Activated CD4-positive, alpha-beta T cell treated with anti-CD3 and anti-CD28 coated beads, Interleukin-2, amount 50 U/mL, for 1 hour (primary cell): ENCODE measurements around the gene KLF13.
"Not testable (repeated sequence)": the region's sequence is repeated elsewhere in the genome, so short reads cannot be mapped to it uniquely, and the experiment has no call there.

Experiments used
- DNase-seq: peaks from one replicate; pipeline ENCODE4 v3.0.0-alpha.2; 2020

The KLF13 gene

GRCh38 chr15:31347067-31347975, 20.7 kb downstream of the KLF13 start:
- DNase-seq: peak; percentile 73

GRCh38 chr15:31347981-31348803, 21.6 kb downstream of the KLF13 start:
- DNase-seq: no peak

GRCh38 chr15:31349233-31350141, 22.9 kb downstream of the KLF13 start:
- no peak for DNase-seq

DNA sequence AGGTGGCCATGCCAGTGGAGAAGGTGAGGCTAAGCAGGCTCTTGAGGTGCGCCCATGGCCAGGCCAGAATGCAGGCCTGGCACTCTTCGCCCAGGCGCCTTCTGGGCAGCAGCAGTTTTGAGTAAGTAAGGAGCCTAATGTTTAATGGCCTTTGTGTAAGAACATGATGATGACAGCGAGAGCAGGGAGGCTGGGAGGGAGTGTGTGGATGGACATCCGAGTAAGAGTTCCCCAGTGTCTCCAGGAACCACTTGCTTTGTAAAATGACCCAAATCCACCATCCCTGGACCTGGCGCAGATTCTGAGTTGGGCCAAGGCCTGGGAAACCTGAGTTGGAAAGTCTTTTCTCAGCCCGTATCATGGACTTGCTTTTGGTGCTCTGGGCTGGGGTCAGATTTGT, 24.1 kb downstream of the KLF13 start:
- no peak for DNase-seq

DNA sequence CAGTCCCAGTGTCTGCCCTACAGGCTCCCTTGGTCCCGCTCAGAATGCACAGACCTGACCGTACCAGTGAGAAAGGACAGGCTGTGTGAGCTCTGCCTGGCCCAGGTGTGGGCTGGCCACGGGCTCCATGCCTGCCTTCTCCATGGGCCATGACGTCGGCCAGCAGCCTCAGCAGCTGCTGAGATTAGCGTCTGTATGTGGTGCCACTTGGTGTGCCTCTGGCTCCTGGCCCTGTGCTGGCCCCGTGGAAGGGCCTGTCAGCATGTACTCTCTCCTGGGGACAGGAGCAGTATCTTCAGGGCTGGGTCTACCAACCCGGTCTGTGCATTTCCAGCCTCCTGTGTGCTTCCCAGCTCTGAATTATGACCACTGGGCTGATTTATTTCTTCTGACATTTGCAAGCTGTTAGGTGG, 25.7 kb downstream of the KLF13 start:
- DNase-seq: no peak

DNA sequence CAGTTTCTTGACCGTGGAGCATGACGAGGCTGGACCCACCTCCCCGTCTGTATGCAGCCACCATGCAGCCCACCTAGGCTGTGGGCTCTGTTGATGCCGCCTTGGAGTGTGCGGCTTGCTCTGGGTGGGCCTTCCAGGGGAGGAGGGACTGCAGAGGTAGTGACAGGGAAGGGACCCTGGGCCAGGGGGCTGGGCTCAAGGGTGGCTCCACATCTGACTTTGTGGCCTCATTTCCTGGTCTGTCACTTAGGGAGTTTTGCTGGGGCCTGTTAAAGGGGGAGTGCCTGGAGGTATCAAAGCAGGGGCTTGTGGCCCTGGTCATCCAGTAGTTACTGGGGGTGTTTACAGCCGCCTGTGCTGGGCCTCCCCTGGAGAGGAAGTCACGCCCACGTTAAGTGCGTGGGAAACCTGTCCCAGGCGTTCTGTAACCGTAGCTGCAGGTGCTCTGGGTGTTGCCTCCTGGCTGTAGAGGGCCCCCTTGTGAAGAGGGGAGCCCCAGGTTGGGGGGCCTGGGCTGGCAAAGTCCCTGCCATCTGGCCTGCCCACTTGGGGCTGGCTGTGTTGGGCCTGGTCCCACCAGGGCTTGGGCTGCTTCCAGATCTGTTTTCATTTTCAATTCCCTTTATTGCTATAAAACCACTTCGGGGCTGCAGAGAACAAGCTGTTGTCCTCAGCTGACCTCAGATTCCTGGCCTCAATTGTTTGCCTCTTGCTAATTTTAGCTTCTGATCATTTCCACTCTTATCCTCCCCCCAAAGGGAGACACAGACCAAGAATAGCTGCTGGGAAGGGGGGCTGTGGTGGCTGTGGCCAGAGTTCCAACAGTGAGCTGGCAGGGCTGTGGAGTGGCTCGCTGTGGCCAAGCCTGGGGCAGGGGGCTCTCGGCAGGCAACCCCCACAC, 26.5 kb downstream of the KLF13 start:
- DNase-seq: no peak

DNA sequence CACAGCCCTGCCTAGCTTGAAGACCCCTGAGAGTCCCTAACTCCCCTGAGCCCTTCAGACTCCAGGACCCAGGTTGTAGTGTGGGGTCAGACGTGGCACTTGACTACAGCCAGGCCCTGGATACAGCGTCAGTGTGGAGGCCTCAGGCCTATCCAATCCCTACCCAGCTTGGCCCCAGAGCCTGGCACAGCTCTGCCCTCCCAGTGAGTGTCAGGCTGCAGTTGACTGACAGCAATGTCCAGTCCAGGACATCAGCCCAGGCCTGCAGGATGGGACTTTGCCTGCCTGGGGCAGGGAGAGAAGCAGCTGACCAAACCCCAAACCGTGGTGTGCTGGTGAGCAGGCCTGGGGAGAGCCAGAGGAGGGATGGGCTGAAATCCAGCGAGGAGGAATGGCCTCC, 27.3 kb downstream of the KLF13 start:
- DNase-seq: no peak

GRCh38 chr15:31356097-31356496, 29.5 kb downstream of the KLF13 start:
- DNase-seq: not testable (repeated sequence)

DNA sequence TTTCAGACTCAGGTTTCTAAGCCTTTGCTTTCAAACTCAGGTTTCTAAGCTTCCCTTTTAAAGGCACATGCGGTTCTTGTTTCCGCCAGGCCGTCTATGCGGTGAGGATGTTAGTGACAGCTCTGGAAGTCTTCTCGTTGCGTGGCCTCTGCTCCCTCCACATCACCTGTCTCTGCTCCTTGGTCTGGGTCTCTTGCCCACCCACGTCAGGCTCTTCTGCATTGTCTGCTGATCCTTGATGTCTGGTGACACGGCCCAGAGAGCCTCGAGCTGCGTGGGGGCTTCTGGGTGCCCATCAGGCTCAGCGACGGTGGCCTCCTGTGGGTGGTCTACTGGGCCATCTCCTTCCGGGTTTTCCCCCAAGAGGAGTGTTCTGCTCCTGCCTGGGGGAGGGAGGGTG, 30.5 kb downstream of the KLF13 start:
- no peak for DNase-seq

GRCh38 chr15:31358163-31358562, 31.5 kb downstream of the KLF13 start:
- DNase-seq: no peak

- DNase-seq: no peak
Measured at GRCh38 chr15:31358957-31359701, 32.5 kb downstream of the KLF13 start.

DNA sequence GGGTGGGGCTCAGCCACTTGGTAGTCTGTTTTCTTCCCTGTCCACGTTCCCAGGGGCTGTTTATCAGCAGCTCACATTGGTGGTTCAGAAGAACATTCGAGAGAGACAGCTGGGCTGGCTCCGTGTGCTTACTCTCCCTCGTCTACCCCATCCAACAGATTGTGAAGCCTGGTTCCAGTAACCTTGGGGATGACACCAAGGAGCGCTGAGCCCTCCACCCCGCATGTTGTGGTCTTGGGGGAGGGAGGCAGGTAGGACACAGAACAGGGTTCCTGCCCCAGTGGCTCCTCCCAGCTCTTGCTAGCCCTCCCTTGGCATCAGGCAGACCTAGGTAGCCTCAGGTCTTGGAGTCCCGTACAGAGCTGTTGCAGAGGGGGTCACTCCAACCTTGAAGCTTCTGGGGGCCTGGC, 33.1 kb downstream of the KLF13 start:
- no peak for DNase-seq

DNA sequence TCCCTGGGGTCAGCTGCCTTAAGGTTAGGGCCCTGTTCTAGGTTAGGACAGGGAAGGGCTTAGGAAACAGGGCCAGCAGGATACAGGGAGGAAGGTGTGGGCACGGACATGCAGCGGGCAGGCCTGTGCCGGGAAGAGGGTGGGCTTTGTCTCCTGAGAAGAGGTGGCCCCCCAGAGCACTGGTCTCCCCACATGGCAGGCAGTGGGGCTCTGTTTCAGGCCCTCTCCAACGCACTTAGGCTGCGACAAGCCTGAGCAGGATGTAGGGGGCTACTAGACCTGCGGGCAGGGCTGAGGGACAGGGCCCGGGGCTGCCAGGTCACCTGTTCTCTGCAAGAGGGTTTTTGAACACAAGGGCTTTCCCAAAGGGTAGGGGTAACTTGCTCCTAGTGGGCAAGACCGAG, 33.5 kb downstream of the KLF13 start:
- DNase-seq: no peak

- peak; percentile 72 for DNase-seq
Measured at GRCh38 chr15:31360843-31361763, 34.5 kb downstream of the KLF13 start.

DNA sequence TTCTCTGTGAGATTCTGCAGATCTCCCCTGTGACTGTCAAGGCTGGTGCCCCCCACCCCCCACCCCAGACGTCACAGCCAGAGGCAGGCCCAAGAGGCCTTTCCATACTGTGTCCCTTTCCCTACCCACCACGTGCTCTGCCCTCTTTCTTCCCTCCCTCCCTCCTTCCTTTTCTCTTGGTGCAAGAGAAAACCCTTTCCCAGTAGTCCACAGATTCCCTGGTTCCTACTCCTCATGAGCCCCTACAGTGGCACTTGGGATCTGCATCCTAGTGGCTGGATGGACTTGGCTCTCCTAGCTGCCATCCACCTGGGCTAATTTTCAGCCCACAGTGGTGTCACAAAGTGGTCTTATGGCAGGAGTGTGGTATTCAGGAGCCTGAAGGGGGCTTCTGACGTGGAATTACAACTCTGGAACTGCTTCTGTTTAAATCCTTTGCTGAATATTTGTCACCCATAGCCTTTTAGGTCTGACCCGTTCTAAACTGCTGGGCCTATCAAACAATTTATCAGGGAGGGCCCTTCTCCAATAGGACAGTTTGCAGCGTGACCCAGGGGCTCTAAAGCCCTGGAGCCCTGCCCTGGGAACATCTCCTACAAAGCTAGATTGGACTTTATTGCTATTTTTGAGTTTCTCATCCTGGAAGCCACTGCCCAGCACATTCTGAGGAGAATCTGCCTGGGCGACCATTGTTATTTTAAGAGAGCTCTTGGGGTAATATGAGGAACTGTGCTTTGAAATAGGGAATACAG, 35.3 kb downstream of the KLF13 start:
- no peak for DNase-seq

GRCh38 chr15:31362886-31363285, 36.3 kb downstream of the KLF13 start:
- DNase-seq: no peak

DNA sequence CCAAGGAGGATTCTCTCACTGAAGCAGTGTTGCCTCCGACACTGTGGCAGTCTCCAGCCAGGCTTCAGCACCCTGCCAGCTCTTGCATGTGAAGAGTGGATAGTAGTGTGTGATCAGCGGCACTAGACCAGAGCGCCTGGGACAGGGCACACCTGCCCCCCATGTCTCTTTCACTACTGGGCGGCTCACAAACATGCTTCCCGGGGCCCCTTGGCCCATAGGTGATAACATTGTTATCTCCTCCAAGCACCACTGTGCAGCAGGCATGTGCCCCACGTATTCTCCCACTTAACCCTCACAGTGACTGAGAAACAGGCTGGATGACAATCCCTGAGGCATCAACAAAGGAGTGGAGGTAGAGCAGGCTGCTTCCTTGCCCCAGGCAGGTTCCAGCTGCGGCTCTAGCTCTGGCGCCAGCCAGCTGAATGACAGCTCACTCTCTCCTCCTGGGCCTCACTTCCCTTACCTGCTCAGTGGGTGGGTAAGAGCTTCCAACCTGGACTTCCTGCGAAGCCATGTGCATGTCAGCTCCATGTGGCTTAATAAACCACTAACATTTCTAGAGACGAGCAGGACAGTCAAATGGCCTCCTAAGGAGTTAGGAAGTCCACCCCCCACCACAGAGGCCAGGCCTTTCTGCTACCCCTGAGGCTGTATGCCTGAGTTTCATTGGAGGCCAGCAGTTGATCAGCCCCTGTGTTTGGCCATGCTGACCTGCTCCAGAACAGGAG, 37.8 kb downstream of the KLF13 start:
- no peak for DNase-seq

DNA sequence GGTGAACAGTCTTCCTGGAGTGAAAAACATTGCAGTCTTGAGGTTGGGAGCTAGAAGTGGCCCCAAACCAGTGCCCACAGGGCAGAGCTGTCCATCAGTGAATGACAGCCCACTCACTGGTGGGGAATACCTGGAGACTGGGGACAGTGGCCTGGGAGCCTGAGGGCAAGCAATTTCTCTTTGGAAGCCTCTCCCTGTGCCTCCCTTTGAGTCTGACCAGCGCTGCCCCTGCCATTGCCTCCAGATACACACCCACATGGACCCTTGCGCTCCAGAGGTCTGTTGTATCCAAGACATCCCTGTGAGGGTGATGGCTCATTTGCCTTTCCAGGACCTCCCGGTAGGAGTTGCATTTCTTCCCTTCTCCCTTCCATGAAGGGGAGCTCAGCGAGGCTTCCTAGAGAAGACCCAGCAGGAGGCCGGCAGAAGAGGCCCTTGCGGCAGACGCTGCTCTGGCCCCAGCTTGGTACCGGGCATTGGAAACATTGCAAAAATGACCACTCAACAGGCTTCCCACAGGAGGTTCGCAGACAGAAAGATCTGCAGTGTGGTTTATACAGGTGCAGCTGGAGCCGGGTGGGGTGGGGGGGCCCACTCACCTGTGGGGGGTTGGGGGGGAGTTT, 38.5 kb downstream of the KLF13 start:
- no peak for DNase-seq
